Neural cell (in vitro differentiated cells): Measurements from ENCODE around the gene QRICH2.

Experiments used
- CTCF ChIP-seq: fragments of 450-650 bp; IDR thresholded peaks from 2 replicates; pipeline ENCODE4 v1.5.1; 2014; ENCODE audit warnings: antibody characterized with exemption, mild to moderate bottlenecking, moderate library complexity; ENCODE audit not compliant: poor library complexity, severe bottlenecking
- EZH2 ChIP-seq: fragments of 200-600, 300-800 bp; shearing (Covaris generic), sonication (generic); IDR thresholded peaks from 2 replicates; pipeline ENCODE4 v1.6.1; 2014; ENCODE audit warnings: antibody characterized with exemption, low read length, borderline replicate concordance, mild to moderate bottlenecking; ENCODE audit not compliant: insufficient read depth, poor library complexity, severe bottlenecking
- RAD21 ChIP-seq: fragments of 450-650 bp; conservative IDR thresholded peaks from 2 replicates; pipeline ENCODE4 v1.6.1; 2014; ENCODE audit warnings: antibody characterized with exemption, mild to moderate bottlenecking, moderate library complexity
- REST ChIP-seq: IDR thresholded peaks from 2 replicates; pipeline ENCODE4 v1.6.1; 2012; ENCODE audit warnings: borderline replicate concordance
- TAF1 ChIP-seq: IDR thresholded peaks from 2 replicates; pipeline ENCODE4 v1.6.1; 2012; ENCODE audit warnings: low read depth

- TF ChIP-seq RAD21, result no peak
- no peak for TF ChIP-seq CTCF
- TF ChIP-seq EZH2, result no peak
- TF ChIP-seq REST, result no peak
- TF ChIP-seq TAF1, result no peak
These were observed 10.5 kb upstream of the QRICH2 start for GRCh38 chr17:76318586-76318985.
